HCT116 (cell line): Measurements from ENCODE around the gene TYMP. TPM values are rescaled to one million over a fixed set of nuclear protein-coding genes. Genes with fewer than 3 reads are reported as not detected.

ENCODE experiments used
- ATAC-seq: fragments of 200-7000 bp; cut with Tn5 transposase; 2 replicates; pipeline ENCODE4 v1.9.1; 2020; ENCODE audit warnings: mild to moderate bottlenecking, moderate library complexity
- BruUV-seq: library from RNA; stranded (reverse); fragments of 400-500 nt; replicated peaks from 2 replicates; lab custom pipeline; 2021; lab: Mats Ljungman, UMichigan
- CTCF ChIA-PET: fragments of 300-600 bp; sonication (Branson Sonifier 250); formaldehyde crosslinking; loops from one replicate; lab custom pipeline; 2021; ENCODE audit warnings: antibody characterized with exemption; lab: Charles Lee
- POLR2A ChIA-PET: fragments of 300-600, 350-600 bp; sonication (Branson Sonifier 250); formaldehyde crosslinking; loops from one replicate; lab custom pipeline; 2021; ENCODE audit warnings: antibody characterized with exemption; lab: Charles Lee
- RAD21 ChIA-PET, 2 experiments: fragments of 300-600 bp; sonication (Branson Sonifier 250); formaldehyde crosslinking; loops; one replicate each; lab custom pipeline; 2023; ENCODE audit warnings: low total read pairs in 2 of 2; ENCODE audit not compliant: uncharacterized antibody in 2 of 2, unreplicated experiment in 2 of 2, low non-redundant PET in 1 of 2; lab: Charles Lee
- DNase-seq: peaks from one replicate; pipeline ENCODE4 v3.0.0-alpha.2; 2010; ENCODE audit warnings: low read depth, low spot score
- H2AFZ ChIP-seq: fragments of 200-600 bp; shearing (Covaris generic), sonication (generic); 2 replicates; pipeline ENCODE4 v1.6.1; 2017; ENCODE audit warnings: low read depth, mixed run types, mixed read lengths, antibody characterized with exemption, low read length; ENCODE audit not compliant: poor library complexity, severe bottlenecking
- H3K27ac ChIP-seq: 2 replicates; pipeline ENCODE4 v1.5.1; 2012; ENCODE audit warnings: low read depth, low read length
- H3K27me3 ChIP-seq: fragments of 200-600 bp; sonication (generic); 2 replicates; pipeline ENCODE4 v1.6.1; 2016; ENCODE audit warnings: mixed run types, low read length, mixed read lengths; ENCODE audit not compliant: insufficient read depth
- H3K36me3 ChIP-seq, 2 experiments: fragments of 200-500 bp in 1 of 2; fragments of 200-600 bp in 1 of 2; sonication (Bioruptor generic) in 1 of 2; sonication (generic) in 1 of 2; 2 replicates each; pipeline versions ENCODE4 v1.5.1 to v1.6.1; 2014 to 2016; ENCODE audit warnings: low read length in 2 of 2, inconsistent platforms in 1 of 2, mixed read lengths in 1 of 2, mixed run types in 1 of 2; ENCODE audit not compliant: insufficient read depth in 2 of 2, control insufficient read depth in 1 of 2
- H3K4me1 ChIP-seq, 2 experiments: fragments of 200-600 bp in 1 of 2; sonication (generic) in 1 of 2; 2 replicates each; pipeline versions ENCODE4 v1.5.1 to v1.6.1; 2012 to 2017; ENCODE audit warnings: low read length in 2 of 2, inconsistent platforms in 1 of 2, mild to moderate bottlenecking in 1 of 2, mixed read lengths in 1 of 2, mixed run types in 1 of 2, moderate library complexity in 1 of 2; ENCODE audit not compliant: insufficient read depth in 2 of 2, control insufficient read depth in 1 of 2
- H3K4me2 ChIP-seq: fragments of 200-600 bp; sonication (generic); 2 replicates; pipeline ENCODE4 v1.6.1; 2017; ENCODE audit warnings: mixed run types, low read length, mixed read lengths
- H3K4me3 ChIP-seq, 2 experiments: fragments of 200-600 bp in 1 of 2; sonication (generic) in 1 of 2; replicated peaks in 1 of 2; 2 replicates each; pipeline ENCODE4 v1.5.1; 2011 to 2016; ENCODE audit warnings: low read length in 2 of 2, control low read depth in 1 of 2, low read depth in 1 of 2, mild to moderate bottlenecking in 1 of 2, mixed read lengths in 1 of 2, mixed run types in 1 of 2
- H3K79me2 ChIP-seq: fragments of 200-600 bp; sonication (generic); 2 replicates; pipeline ENCODE4 v1.6.1; 2017; ENCODE audit warnings: mild to moderate bottlenecking, mixed run types, low read length, moderate library complexity, mixed read lengths; ENCODE audit not compliant: insufficient read depth
- H3K9ac ChIP-seq: fragments of 200-600 bp; sonication (generic); 2 replicates; pipeline ENCODE4 v1.6.1; 2016; ENCODE audit warnings: low read length, mixed read lengths
- H3K9me2 ChIP-seq: fragments of 200-600 bp; sonication (generic), shearing (Covaris generic); 2 replicates; pipeline ENCODE4 v1.6.1; 2017; ENCODE audit warnings: mixed run types, mild to moderate bottlenecking, moderate library complexity; ENCODE audit not compliant: insufficient read depth
- H3K9me3 ChIP-seq, 2 experiments: fragments of 200-500 bp in 1 of 2; fragments of 200-600 bp in 1 of 2; sonication (Bioruptor generic) in 1 of 2; sonication (generic) in 1 of 2; 2 replicates each; pipeline ENCODE4 v1.6.1; 2014 to 2017; ENCODE audit warnings: low read length in 2 of 2, mixed read lengths in 2 of 2, inconsistent platforms in 1 of 2, low read depth in 1 of 2, mild to moderate bottlenecking in 1 of 2, mixed run types in 1 of 2, moderate library complexity in 1 of 2; ENCODE audit not compliant: control insufficient read depth in 1 of 2, insufficient read depth in 1 of 2
- H4K20me1 ChIP-seq: fragments of 200-600 bp; sonication (generic), shearing (Covaris generic); 2 replicates; pipeline ENCODE4 v1.6.1; 2017; ENCODE audit warnings: mixed run types, mild to moderate bottlenecking, moderate library complexity; ENCODE audit not compliant: insufficient read depth
- CBX3 ChIP-seq: IDR thresholded peaks from 2 replicates; pipeline ENCODE4 v1.6.1; 2012; ENCODE audit warnings: low read depth
- CEBPB ChIP-seq: IDR thresholded peaks from 2 replicates; pipeline ENCODE4 v1.6.1; 2012; ENCODE audit warnings: low read depth
- CTCF ChIP-seq, 3 experiments: fragments of 200-600 bp in 1 of 3; sonication (generic) in 1 of 3; IDR thresholded peaks in 2 of 3; conservative IDR thresholded peaks in 1 of 3; 2 replicates each; pipeline ENCODE4 v1.5.1; 2012 to 2017; ENCODE audit warnings: low read depth in 2 of 3, low read length in 2 of 3, antibody characterized with exemption in 1 of 3, borderline replicate concordance in 1 of 3, control low read depth in 1 of 3, mild to moderate bottlenecking in 1 of 3, mixed read lengths in 1 of 3, mixed run types in 1 of 3, moderate library complexity in 1 of 3; ENCODE audit not compliant: insufficient read depth in 1 of 3
- EGR1 ChIP-seq: IDR thresholded peaks from 2 replicates; pipeline ENCODE4 v1.6.1; 2012; ENCODE audit warnings: low read depth
- ELF1 ChIP-seq: IDR thresholded peaks from 2 replicates; pipeline ENCODE4 v1.6.1; 2012; ENCODE audit warnings: low read depth, borderline replicate concordance
- EZH2phosphoT487 ChIP-seq: fragments of 200-600 bp; IDR thresholded peaks from 2 replicates; pipeline ENCODE4 v1.6.1; 2018; ENCODE audit warnings: antibody characterized with exemption, borderline replicate concordance
- FOSL1 ChIP-seq: IDR thresholded peaks from 2 replicates; pipeline ENCODE4 v1.6.1; 2012; ENCODE audit warnings: low read depth
- JUND ChIP-seq: IDR thresholded peaks from 2 replicates; pipeline ENCODE4 v1.6.1; 2012
- POLR2A ChIP-seq: IDR thresholded peaks from 2 replicates; pipeline ENCODE4 v1.7.0; 2011; ENCODE audit warnings: borderline replicate concordance; ENCODE audit not compliant: insufficient read depth, insufficient read length; ENCODE audit errors: extremely low read depth
- POLR2AphosphoS5 ChIP-seq: IDR thresholded peaks from 2 replicates; pipeline ENCODE4 v1.6.1; 2011; ENCODE audit warnings: mild to moderate bottlenecking, low read depth, low read length, moderate library complexity
- REST ChIP-seq: IDR thresholded peaks from 2 replicates; pipeline ENCODE4 v1.6.1; 2012; ENCODE audit warnings: low read depth
- SIN3A ChIP-seq: IDR thresholded peaks from 2 replicates; pipeline ENCODE4 v1.6.1; 2012; ENCODE audit warnings: low read depth
- SP1 ChIP-seq: IDR thresholded peaks from 2 replicates; pipeline ENCODE4 v1.6.1; 2012; ENCODE audit warnings: low read depth
- TCF7L2 ChIP-seq: IDR thresholded peaks from 2 replicates; pipeline ENCODE4 v1.7.0; 2011; ENCODE audit warnings: borderline replicate concordance, inconsistent platforms; ENCODE audit not compliant: insufficient read depth, insufficient read length; ENCODE audit errors: extremely low read depth
- YY1 ChIP-seq: IDR thresholded peaks from 2 replicates; pipeline ENCODE4 v1.6.1; 2011; ENCODE audit warnings: low read length, low read depth, moderate library complexity, mild to moderate bottlenecking; ENCODE audit not compliant: insufficient replicate concordance; ENCODE audit errors: extremely low read depth
- ZBTB33 ChIP-seq: IDR thresholded peaks from 2 replicates; pipeline ENCODE4 v1.6.1; 2011; ENCODE audit warnings: mild to moderate bottlenecking, low read length, moderate library complexity; ENCODE audit not compliant: insufficient replicate concordance; ENCODE audit errors: extremely low read depth
- intact Hi-C: fragments of 100-400 bp; cut with micrococcal nuclease; formaldehyde crosslinking; loops from 2 replicates; pipeline ENCODE4 v1.10.0; 2022
- total RNA-seq: library from RNA; stranded (reverse); gene quantifications from one replicate; pipeline ENCODE4 v1.2.1, GENCODE V29; 2021; ENCODE audit not compliant: unreplicated experiment
- TF ChIP-seq, protein P1 (sequence below): IDR thresholded peaks from 2 replicates; pipeline ENCODE4 v1.6.1; 2012

Gene TYMP
- total RNA-seq, 1 experiment from 2014 or later: 43.2 TPM

DNA sequence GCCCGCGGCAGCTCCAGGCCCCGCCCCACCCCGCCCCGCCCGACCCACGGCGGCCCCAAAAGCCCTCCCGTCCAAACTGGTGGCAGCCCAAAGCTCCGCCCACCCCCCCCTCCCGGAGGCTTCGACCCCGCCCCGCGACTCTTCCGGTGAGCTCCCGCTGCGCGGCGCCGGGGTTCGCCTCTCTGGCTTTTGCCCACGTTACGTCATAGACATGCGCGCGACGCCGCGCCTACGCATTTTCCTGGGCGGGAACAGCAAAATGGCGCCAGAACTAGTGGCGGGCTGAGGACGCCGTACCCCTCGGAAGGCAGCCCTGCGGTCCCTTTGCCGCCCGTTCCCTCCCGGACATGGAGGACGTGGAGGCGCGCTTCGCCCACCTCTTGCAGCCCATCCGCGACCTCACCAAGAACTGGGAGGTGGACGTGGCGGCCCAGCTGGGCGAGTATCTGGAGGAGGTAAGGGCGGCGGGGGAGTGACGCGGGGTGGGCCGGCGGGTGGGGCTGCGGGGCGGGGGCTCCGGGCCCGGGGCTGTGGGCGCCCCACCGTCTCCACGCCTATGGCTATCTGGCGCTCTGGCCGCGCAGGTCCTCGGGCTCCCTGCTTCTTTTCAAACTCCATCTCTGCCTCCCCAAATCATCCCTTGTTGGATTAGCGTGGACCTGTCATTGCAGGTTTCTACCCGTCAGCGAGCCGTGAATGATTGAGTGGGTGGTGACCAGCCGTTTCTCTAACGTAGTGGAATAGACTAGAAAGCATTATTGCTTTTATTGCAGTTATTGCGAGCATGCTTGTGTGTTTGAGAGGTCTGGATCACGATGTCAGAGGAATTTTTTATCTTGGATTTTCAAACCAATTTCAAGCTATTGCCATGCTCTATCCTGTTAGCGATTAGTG, 21.6 kb downstream of the TYMP start, which contains the start of gene NCAPH2:
TSS of gene NCAPH2 (plus strand) at position 234 of the 894 bp plus-strand sequence. CDS start at position 348, 114 bp downstream.
- H3K79me2 ChIP-seq: peaks cover 59% of the 10 kb centered on the region
- RAD21 ChIA-PET: interaction anchor here (0.8 to 0.9 kb wide), 2 partner anchors 17 kb away, joined by 4 to 8 read pairs; partner anchors contain the start of gene SCO2 (in 2 of the 2)
- ATAC-seq (peak; percentile 70), DNase-seq (peak; percentile 94)
- CTCF ChIA-PET: interaction anchor here (0.7 to 1.8 kb wide), 6 partner anchors 10 to 257 kb away, joined by 3 to 21 read pairs (median 3); partner anchors contain the start of genes HDAC10, SCO2 and SYCE3
- H3K9me3 ChIP-seq: no peaks in the 10 kb centered on the region
- intact Hi-C loops: loop anchor here (1.0 kb wide), 1 partner anchor 17 kb away; the partner anchor contains the start of gene SCO2
- H4K20me1 ChIP-seq: no peaks in the 10 kb centered on the region
- H3K4me2 ChIP-seq: peak within 1 kb of the TSS; percentile 93
- no TSS peak for BruUV-seq
- POLR2A ChIA-PET: interaction anchor here (0.6 to 2.1 kb wide), 5 partner anchors 9 to 201 kb away, joined by 3 to 20 read pairs (median 3); partner anchors contain the start of genes PLXNB2, SCO2 and SYCE3
- no peaks in the 10 kb centered on the region for H3K9me2 ChIP-seq
- H3K4me1 ChIP-seq: peaks cover 10 to 17% of the 10 kb centered on the region in 2 experiments
- H3K27me3 ChIP-seq: no peaks in the 10 kb centered on the region
- peak within 1 kb of the TSS; percentile 84 for H3K27ac ChIP-seq
- peaks cover 0 to 8% of the 10 kb centered on the region in 2 experiments; a peak in 1 of 4 replicates for H3K36me3 ChIP-seq
- peak within 1 kb of the TSS; percentile 94 for H3K9ac ChIP-seq
- H3K4me3 ChIP-seq: peak within 1 kb of the TSS; percentile 67 to 99
- H2AFZ ChIP-seq: no peak within 1 kb of the TSS
- TF ChIP-seq POLR2A: peak; percentile 44
- no peak for TF ChIP-seq EZH2phosphoT487
- TF ChIP-seq ZBTB33: no peak
- TF ChIP-seq YY1: peak; percentile 92
- TF ChIP-seq ELF1: no peak; the same call in 1 of the 2 replicates
- no peak for TF ChIP-seq CBX3
- no peak for TF ChIP-seq FOSL1
- TF ChIP-seq POLR2AphosphoS5: peak; percentile 73
- TF ChIP-seq SP1: peak; percentile 84
- TF ChIP-seq JUND: no peak
- TF ChIP-seq CEBPB: no peak; the same call in 1 of the 2 replicates
- TF ChIP-seq, protein P1, sequence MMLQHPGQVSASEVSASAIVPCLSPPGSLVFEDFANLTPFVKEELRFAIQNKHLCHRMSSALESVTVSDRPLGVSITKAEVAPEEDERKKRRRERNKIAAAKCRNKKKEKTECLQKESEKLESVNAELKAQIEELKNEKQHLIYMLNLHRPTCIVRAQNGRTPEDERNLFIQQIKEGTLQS: no peak
- TF ChIP-seq REST: no peak
- TF ChIP-seq EGR1: peak; percentile 91
- TF ChIP-seq TCF7L2: peak; percentile 22
- TF ChIP-seq CTCF (IDR thresholded peaks at IDR 0.05 in 2 of 3, conservative IDR thresholded peaks at IDR 0.05 in 1 of 3; ENCODE audit: borderline replicate concordance in 1 of 3, insufficient read depth in 1 of 3, low read depth in 2 of 3, low read length in 2 of 3): no peak
- TF ChIP-seq SIN3A: peak; percentile 56; the same call in 1 of the 2 replicates
